ENCODE measurements around the gene PGAM5. TPM values are rescaled to one million over a fixed set of nuclear protein-coding genes. Genes with fewer than 3 reads are reported as not detected.
A peak's percentile ranks its signal among the peaks of the same experiment; 100 is the strongest.

The PGAM5 gene
- total and polyA plus RNA-seq, 2 of the 13 experiments (the other 11 are each of a cell fraction or from before 2014, with no cell fraction given): 18.0 to 77.9 TPM

DNA sequence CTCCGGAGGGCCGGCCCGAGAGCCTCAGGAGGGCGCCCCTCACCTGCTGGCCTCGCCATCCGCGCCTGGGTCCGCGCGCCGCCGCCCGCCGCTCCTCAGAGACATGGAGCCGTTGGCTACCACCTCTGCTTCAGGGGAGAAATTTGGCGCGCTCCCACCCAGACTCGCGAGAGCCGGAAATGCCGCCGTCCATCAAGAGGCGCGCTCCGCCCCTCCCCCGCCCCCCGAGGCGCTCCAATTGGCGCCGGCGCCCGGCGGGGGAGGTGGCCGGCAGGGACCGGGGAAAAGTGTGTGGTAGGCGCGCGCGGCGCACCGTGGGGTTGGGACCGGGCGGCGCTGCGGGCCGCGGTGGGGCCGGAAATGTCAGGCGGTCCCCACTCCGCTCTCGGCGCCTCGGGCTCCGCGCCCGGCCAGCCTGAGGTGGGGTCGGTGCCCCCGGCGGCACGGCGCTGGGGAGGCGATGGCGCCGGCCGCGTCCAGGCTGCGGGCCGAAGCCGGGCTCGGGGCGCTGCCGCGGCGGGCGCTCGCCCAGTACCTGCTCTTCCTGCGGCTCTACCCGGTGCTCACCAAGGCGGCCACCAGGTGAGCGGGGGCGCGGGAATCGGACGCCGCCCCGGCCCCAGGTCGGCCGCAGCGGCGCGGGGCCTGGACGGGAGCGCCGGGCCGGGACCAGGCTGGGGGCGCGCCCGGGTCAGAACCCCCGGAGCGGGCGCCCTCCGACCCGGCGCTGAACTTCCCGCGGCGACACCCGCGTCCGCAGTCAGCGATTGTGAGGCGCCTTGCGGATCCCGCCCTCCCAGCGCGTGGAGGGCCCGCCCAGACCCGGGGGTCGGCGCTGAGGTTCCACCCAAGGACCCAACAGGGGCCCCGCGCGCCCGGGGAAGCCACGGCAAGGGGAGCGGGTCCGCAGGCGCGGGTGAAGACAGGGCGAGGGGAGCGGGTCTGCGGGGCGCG is 23.2 kb upstream of the PGAM5 start, which contains the start of the genes POLE and PXMP2 (continued):
- TF ChIP-seq YEATS2 (CRISPR knock-in tag; IDR thresholded peaks at IDR 0.05; ENCODE audit: borderline replicate concordance) (peak; percentile 86; the same call in 1 of the 2 replicates), ZNF562 (CRISPR knock-in tag; IDR thresholded peaks at IDR 0.05; ENCODE audit: borderline replicate concordance) (peak; percentile 44; the same call in 1 of the 2 replicates), ELF4 (CRISPR knock-in tag; IDR thresholded peaks at IDR 0.05; ENCODE audit: borderline replicate concordance) (no peak), GATA4 (IDR thresholded peaks at IDR 0.05; ENCODE audit: borderline replicate concordance, low read depth) (no peak), ZFP36L1 (CRISPR knock-in tag; IDR thresholded peaks at IDR 0.05) (no peak; the same call in 1 of the 2 replicates), TBP (CRISPR knock-in tag; IDR thresholded peaks at IDR 0.05) (no peak), ZNF510 (CRISPR knock-in tag; IDR thresholded peaks at IDR 0.05; ENCODE audit: low read depth) (no peak), ZMYM4 (CRISPR knock-in tag; IDR thresholded peaks at IDR 0.05) (peak; percentile 69), GABPB1 (CRISPR knock-in tag; IDR thresholded peaks at IDR 0.05) (peak; percentile 89), ZNF670 (CRISPR knock-in tag; IDR thresholded peaks at IDR 0.05; ENCODE audit: borderline replicate concordance) (peak; percentile 20; the same call in 1 of the 2 replicates), MXD4 (CRISPR knock-in tag; IDR thresholded peaks at IDR 0.05) (peak; percentile 70; the same call in 1 of the 2 replicates), ZNF678 (CRISPR knock-in tag; IDR thresholded peaks at IDR 0.05) (0 out of 2 replicates have a peak, but pooled peaks have one; percentile 61), POLR2AphosphoS2 (IDR thresholded peaks at IDR 0.05; ENCODE audit: low read depth, low read length) (no peak), CCAR2 (optimal IDR thresholded peaks at IDR 0.05; ENCODE audit: low read depth, low read length) (no peak), GFI1 (CRISPR knock-in tag; IDR thresholded peaks at IDR 0.05; ENCODE audit: borderline replicate concordance) (no peak), SNRNP70 (IDR thresholded peaks at IDR 0.05; ENCODE audit: low read depth, low read length) (no peak), ASH2L (IDR thresholded peaks at IDR 0.05; ENCODE audit: insufficient read length, low read depth, low read length) (no peak), ZNF138 (CRISPR knock-in tag; IDR thresholded peaks at IDR 0.05; ENCODE audit: low read depth) (no peak), JDP2 (CRISPR knock-in tag; IDR thresholded peaks at IDR 0.05; ENCODE audit: borderline replicate concordance) (0 out of 2 replicates have a peak, but pooled peaks have one; percentile 16), ZNF282 (IDR thresholded peaks at IDR 0.05; ENCODE audit: partially characterized antibody) (no peak), MIXL1 (CRISPR knock-in tag; IDR thresholded peaks at IDR 0.05) (peak; percentile 40), BCL6 (CRISPR knock-in tag; IDR thresholded peaks at IDR 0.05) (0 out of 2 replicates have a peak, but pooled peaks have one; percentile 22)
- TF ChIP-seq, protein P1, sequence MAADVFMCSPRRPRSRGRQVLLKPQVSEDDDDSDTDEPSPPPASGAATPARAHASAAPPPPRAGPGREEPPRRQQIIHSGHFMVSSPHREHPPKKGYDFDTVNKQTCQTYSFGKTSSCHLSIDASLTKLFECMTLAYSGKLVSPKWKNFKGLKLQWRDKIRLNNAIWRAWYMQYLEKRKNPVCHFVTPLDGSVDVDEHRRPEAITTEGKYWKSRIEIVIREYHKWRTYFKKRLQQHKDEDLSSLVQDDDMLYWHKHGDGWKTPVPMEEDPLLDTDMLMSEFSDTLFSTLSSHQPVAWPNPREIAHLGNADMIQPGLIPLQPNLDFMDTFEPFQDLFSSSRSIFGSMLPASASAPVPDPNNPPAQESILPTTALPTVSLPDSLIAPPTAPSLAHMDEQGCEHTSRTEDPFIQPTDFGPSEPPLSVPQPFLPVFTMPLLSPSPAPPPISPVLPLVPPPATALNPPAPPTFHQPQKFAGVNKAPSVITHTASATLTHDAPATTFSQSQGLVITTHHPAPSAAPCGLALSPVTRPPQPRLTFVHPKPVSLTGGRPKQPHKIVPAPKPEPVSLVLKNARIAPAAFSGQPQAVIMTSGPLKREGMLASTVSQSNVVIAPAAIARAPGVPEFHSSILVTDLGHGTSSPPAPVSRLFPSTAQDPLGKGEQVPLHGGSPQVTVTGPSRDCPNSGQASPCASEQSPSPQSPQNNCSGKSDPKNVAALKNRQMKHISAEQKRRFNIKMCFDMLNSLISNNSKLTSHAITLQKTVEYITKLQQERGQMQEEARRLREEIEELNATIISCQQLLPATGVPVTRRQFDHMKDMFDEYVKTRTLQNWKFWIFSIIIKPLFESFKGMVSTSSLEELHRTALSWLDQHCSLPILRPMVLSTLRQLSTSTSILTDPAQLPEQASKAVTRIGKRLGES (CRISPR knock-in tag; IDR thresholded peaks at IDR 0.05; ENCODE audit: borderline replicate concordance): no peak
- TF ChIP-seq, protein P2, sequence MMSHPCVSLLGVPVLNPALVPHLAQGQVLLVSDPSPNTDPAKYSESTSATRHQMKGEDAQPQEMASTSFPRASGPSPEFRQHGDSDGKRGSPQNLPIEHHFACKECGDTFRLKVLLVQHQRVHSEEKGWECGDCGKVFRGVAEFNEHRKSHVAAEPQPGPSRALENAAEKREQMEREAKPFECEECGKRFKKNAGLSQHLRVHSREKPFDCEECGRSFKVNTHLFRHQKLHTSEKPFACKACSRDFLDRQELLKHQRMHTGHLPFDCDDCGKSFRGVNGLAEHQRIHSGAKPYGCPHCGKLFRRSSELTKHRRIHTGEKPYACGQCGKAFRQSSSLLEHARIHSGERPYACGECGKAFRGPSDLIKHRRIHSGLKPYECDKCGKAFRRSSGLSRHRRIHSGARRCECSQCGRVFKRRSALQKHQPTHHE (CRISPR knock-in tag; IDR thresholded peaks at IDR 0.05; ENCODE audit: borderline replicate concordance): no peak
- TF ChIP-seq, protein P3, sequence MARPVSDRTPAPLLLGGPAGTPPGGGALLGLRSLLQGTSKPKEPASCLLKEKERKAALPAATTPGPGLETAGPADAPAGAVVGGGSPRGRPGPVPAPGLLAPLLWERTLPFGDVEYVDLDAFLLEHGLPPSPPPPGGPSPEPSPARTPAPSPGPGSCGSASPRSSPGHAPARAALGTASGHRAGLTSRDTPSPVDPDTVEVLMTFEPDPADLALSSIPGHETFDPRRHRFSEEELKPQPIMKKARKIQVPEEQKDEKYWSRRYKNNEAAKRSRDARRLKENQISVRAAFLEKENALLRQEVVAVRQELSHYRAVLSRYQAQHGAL (CRISPR knock-in tag; IDR thresholded peaks at IDR 0.05; ENCODE audit: not compliant biosample characterization): no peak
